Measurements from ENCODE around the gene CAMKMT.

CAMKMT gene

GRCh38 chr2:44612276-44612675 lies 250.5 kb downstream of the CAMKMT start:
- no peak for DNase-seq

- no peak for DNase-seq
Observed at GRCh38 chr2:44614940-44615339, 253.2 kb downstream of the CAMKMT start.

DNA sequence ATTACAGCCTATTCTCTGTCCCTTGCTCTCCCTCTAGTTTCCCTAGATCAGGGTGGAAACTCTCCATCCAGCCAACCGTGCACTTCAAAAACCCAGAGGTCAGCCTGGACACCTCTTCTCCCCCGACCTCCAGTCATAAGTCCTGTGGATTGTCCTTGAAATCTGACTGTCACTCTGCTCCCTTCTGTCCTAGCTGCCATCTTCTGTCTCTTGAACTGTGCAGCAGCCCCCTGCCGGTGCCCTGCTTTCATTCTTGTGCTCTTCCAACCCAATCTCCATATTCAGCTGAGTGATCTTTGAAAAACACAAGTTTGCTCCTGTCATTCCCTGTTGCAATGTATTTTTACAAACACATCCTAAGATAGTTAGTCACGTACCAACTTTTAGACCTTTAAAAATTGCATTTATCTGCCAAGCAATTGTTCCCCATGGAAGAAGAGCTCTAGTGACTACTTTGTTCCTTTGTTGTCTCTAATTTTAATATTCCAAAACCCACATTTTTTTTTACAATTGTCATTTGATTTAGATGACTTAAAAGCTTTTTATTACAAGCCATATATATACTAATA lies 254.3 kb downstream of the CAMKMT start:
- DNase-seq = no peak

- no peak for DNase-seq
Observed at GRCh38 chr2:44616667-44617155, 255.0 kb downstream of the CAMKMT start.

GRCh38 chr2:44618251-44619023 lies 256.7 kb downstream of the CAMKMT start:
- DNase-seq = no peak

- no peak for DNase-seq
Observed at GRCh38 chr2:44620189-44620990, 258.6 kb downstream of the CAMKMT start.

GRCh38 chr2:44623622-44624351 lies 262.0 kb downstream of the CAMKMT start:
- no peak for DNase-seq

- DNase-seq = no peak
Observed at GRCh38 chr2:44628297-44628696, 266.6 kb downstream of the CAMKMT start.

DNA sequence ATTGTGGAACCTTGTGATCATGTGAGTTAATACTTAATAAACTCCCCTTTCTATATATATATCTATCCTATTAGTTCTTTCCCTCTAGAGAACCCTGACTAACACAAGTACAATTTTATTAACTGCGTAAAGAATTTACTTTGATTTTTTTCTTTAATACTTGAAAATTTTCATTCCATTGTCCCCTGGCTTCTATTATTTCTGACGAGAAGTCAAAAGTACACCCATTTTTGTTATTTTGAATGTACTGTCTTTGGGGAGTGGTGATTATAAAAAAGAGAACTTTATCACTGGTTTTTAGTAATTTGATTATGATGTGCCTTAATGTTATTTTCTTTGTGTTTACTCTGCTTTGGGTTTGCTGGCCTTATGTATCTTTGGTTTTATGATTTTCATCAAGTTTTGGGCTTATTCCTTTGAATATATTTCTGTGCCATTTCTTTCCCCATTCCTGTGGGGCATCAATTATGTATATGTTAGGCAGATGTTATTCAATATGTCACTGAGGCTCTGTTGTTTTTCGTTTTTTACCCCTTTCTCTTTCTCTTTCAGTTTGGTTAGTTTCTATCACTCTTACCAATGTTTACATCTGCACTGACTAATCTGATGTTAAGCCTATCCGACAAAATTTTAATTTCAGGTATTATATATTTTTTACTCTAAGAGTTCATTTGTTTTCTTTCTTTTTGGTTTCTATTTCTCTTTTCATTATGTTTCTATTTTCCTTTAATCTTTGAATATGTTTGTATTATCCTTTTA lies 271.4 kb downstream of the CAMKMT start:
- DNase-seq = no peak

- DNase-seq = no peak
Observed at GRCh38 chr2:44635725-44636124, 274.0 kb downstream of the CAMKMT start.

DNA sequence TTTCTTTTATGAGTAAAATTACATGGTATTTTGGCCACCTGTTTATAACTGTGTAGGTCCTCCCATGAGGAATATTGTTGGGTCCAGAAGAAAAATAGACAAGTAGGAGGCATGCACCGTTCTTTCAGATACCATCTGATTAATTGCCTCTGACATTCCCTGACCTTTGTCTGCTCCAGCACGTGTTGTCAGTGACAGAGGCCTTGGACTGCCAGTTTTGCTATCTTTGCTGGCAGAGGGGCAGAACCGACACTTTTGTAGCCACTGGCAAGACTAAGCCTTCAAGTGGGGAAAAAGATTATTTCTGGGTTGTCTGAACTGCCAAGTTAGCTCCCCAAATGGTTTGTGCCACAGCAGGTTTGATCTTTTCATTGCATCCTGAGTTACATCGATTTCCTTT lies 276.9 kb downstream of the CAMKMT start:
- no peak for DNase-seq

DNA sequence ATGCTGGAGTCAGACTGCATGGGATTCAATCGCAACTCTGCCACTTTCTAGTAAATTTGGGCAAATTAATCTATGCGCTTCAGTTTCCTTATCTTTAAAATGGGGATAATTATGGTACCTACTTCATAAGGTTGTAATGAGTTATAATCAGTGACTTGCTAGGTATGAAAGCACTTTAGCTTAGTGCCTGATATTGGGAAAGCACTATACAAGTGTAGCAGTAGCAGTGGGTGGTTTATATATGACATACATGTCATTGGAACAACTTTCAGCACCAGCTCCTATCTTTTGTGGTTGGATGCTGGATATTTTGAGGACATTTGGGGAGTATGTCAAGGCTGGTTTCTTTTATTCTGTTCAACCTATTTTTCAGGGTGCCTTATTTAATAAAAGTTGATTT lies 277.7 kb downstream of the CAMKMT start:
- DNase-seq = no peak

DNA sequence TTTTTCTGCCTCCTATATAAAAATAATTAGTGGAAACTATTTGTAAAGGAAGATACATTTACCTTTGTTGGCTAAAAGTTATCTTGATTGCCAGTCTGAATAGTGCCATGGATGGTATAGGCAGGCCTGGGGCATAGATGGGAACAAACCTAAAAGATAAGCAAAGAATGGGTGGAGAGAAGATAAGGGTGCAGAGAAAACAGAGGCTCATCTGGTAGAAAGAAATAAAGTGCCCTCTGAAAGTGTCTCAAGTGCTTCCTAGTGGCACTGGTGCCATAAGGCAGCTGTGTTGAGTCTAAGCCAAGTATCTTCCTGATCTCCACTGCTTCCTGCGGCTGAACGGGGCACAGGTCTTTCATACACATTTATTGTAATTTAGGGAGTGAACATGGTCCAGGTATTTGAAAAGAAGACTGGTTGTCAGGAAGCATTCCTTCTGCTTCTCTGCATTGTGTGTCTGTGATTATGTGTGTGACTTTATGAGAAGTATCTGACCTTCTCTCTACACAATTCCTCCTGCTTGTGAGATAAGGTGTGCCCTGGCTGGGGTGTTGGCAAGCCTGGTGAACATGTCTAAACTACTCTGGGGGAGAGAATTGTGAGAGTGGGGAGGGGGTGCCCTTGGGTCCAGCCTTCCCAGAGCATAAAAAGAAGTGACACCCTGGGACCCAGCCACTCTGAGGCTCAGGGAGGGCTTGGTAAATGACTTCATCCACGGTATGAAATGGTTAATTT lies 280.5 kb downstream of the CAMKMT start:
- DNase-seq = no peak

GRCh38 chr2:44645937-44646336 lies 284.2 kb downstream of the CAMKMT start:
- DNase-seq = no peak

DNA sequence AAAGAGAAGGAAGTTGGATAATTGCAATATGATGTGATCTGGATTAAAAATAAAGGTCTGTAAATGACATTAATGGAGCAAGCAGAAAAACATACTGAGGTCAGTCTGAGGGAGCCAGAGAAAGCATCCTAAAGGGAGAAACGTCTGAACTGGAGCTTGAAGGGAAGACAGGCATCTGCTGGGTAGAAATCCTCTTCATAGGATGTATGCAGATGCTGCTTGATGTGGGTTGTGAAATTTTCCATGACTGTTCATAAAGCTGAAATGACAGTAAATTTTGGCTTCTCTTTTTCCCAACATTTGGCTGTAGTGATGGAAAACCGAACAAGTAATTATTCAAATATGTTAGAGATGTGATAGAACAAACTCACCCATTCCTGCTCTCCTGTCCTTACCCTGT lies 287.6 kb downstream of the CAMKMT start:
- DNase-seq = no peak

- DNase-seq = no peak
Observed at GRCh38 chr2:44650796-44651195, 289.0 kb downstream of the CAMKMT start.

DNA sequence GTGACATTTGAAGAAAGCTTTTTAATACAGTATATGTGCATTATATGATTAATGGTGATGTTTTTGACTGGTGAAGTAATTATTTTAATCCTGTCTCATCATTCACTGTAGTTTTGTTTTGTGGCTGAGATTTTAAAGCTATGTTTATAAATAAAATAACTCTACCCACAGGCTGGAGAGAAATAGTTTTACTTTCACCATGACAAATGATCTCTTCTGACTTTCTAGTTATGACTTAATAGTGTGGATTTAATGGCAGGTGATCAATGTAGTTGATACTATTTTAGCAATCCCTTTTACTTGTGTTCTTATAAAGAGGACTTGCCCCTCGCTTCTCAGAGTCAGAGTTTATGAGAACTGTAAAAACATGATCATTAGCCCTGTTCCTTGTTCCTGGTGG lies 290.2 kb downstream of the CAMKMT start:
- DNase-seq = no peak

- DNase-seq = no peak
Observed at GRCh38 chr2:44652701-44653100, 291.0 kb downstream of the CAMKMT start.

DNA sequence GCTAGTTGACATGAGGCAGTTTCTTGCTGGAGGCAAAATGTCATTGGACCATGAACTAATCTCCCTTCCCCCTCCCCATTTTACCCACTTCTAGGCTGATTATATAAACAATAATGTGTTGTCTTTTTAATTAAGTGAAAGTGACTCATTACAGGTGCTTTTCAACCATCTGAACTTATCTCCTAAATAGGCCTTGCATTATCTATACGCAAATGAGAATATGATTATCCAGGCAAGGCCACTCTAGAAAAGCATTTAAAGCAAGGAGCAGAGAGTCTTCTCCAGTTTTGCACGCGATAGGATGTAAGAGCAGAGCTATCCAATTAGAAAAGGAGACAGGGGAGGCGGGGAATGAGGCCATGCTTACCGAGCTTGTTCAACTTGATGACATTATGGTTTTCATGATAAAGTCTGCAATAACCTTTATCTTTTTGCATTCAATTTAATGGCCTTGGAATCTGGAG lies 293.7 kb downstream of the CAMKMT start:
- no peak for DNase-seq

GRCh38 chr2:44656460-44656859 lies 294.7 kb downstream of the CAMKMT start:
- no peak for DNase-seq

DNA sequence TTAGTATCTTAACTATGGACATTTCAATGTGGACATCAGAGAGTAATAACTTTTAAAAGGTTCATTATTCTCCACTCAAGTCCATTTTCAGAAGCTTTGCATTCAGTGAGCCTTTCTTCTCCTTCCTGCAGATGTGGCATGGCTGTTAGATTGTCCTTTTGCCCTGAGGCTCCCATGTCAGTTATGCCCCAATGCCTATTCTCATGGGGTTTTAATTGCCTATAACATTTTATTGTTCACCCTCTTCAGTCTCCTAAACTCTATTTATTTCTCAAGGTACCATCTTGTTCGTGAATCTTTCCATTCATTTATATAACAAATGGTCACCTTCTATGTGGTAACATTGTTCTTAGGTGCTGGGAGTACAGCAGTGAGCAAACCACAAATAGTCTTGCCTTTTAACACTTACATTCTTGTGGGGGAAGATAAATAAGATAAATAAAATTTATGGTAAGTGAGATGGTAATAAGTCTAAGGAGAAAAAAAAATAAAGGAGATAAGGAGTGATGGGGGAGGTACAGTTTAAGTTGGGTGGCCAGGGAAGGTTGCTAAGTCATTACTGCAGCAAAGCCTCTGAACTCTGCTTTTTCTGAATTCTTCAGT lies 301.8 kb downstream of the CAMKMT start:
- DNase-seq = no peak

Measured in activated gamma-delta T cell treated with Interleukin-2 at 50 U/mL for 16 hours (primary cell).